ENCODE data around the gene LRRC10B.

LRRC10B gene

DNA sequence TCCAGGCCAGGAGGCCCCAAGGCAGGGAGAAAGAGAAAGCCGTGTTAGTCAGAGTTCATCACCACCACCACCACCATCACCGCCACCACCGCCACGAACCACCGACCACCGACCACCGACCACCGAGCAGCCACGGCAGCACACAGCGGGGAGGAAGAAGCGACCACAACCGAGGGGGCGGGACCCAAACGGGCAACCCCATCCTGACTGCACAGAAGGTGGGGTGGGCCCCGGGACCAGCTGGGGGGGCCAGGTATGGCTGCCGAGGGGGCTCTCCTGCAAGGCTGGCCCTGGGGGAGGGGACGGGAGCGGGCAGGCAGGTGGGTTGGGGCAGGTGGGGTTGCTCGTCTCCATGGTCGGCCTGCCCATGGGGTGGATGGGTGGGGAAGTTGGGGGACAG lies 38.1 kb downstream of the LRRC10B start:
- DNase-seq (ENCODE audit: low read depth): no peak

DNA sequence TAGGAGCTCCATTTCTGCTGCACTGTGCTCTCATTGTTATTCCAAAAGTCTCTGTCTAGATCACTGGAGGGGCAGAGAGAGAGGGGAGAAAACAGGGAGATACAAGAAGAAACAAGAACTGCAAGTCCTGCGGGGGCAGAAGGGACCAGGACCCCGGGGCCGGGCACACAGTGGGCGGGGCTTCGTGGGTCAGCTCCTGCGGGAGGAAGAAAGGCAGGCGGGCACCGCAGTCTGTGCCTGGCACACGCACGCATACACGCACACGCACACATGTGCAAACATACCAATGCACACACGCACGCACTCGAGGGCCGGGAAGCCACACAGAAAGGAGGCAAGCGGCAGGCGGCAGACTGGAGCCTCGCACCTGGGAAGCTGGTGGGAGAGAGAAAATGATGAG lies 38.7 kb downstream of the LRRC10B start:
- DNase-seq (ENCODE audit: low read depth): no peak

DNA sequence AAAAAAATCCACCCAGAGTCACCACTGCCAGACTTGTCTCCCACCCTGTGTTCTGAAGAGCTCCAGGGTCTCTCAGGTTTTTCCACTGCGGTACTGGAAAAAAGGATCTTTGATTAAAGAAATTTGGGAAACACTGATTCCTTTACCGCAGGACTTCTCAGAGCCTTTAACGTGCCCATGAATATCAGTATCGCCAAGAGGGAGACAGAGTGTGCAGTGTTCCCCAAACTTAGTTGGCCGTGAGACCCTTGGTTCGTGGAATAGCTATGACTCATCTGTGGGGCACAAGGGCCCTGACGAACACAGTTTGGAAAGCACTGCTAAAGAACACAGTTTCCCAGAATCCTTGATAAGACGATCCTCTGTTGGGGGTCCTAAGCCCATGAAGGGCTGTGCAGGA lies 40.6 kb downstream of the LRRC10B start:
- no peak for DNase-seq (ENCODE audit: low read depth)

DNA sequence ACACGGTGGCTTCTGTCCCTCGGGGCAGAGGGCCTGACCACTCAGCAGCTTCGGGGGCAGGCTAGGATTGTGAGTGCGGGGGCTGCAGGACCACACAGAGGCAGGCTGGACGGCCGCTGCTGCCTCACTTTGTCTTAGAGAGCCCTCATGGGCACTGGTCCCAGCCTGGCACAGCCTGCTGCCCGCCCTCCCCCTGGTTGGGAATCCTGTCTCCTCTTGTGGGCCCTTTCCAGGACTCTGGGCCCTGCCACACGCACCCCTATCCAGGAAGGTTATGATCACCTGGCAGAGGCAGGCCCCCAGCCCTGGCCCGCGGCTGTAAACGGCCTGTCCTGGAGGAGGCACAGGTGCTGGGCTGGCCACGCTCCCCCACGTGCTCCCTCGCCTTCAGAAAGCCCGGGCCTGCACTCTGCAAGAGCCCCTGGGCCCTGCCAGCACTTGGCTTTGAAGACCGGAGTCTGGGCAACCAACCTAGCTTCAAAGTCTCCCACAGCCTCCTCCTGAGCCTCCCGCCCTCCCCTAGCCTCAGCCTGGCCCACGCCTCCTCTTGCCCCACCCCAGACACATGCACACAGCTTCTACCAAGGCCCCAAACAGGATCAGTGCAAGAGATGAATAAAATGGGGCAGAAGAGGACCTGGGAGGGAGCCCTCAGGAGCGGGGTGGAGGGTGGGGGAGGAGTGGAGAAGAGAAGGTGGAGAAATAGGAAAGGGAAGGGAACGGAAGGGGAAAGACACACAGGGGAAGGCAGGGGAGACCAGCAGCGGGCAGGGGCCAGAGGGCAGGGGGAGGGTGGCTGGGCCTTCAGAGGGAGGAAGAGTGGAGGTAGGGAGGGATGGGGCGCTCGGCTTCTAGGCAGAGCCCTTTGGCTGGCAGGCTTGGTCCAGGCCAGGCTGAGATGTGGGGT lies 41.4 kb downstream of the LRRC10B start:
- DNase-seq (ENCODE audit: low read depth): no peak

DNA sequence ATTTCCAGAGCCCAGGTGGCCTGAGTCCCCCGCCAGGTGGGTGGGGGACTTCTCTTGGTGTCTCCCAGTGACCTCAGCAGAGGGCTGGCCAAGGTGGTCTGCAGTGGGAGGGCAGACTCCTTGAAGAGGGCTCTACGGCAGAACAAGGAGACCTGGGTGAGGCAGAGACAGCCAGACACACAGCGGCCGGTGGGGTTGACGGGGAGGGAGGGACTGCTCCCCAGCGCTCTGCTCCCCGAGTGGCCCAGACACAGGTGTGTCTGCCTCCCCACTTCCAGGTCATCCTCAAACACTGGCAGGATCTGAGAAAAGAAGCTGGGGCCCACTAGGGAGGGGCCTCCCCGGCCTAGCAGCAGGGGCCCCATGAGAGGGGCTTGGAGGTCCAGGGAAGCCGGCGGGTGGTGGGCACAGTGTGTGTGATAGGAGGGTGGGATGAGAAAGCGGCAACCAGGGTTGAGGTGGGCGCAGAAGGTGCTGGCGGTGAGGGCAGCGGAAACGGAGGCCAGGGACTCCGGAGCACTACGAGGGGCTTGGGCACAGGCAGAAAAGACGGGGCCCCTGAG lies 42.2 kb downstream of the LRRC10B start:
- DNase-seq (ENCODE audit: low read depth): no peak

DNA sequence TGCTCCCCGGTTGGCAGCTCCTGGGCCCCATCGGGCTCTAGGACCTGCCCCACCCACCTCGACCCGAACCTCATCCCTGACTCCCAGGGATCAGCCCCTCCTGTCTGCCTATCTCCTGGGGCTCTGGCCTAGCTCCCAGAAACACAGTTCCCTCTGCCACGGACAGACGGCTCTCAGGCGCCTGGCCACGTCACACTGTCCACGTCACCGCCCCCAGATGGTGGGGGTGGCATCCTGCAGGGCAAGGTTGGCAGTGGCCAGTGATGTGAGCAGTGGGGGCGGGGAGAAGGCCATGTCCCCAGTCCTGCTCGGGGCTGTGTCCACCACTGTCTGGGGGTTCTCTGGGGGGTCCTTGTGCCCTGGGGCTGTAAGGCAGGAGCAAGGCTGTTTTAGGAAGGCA lies 43.1 kb downstream of the LRRC10B start:
- DNase-seq (ENCODE audit: low read depth): no peak

DNA sequence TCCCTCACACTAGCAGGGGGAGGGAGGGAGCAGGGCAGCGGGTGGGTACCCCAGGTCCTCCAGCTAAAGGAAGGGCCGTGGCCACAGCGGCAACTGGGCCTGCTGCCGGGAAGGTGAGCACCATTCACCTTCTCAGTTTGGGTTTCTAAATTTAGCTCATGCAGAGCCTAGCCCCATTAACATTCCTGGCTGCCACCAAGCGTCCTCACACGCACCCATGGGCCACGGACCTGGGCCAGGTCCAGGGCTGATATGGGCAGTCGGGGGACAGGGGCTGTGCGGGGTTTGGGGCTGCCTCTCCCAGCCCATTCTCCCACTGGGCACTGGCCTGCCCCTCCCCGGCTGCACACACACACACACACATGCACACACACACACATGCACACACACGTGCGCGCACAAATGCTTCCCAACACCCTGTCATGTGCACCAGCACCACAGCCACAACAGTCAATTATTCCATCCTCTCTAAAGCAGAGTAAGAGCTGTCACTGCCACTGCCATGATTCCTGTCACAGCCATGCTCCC lies 43.6 kb downstream of the LRRC10B start:
- no peak for DNase-seq (ENCODE audit: low read depth)

DNA sequence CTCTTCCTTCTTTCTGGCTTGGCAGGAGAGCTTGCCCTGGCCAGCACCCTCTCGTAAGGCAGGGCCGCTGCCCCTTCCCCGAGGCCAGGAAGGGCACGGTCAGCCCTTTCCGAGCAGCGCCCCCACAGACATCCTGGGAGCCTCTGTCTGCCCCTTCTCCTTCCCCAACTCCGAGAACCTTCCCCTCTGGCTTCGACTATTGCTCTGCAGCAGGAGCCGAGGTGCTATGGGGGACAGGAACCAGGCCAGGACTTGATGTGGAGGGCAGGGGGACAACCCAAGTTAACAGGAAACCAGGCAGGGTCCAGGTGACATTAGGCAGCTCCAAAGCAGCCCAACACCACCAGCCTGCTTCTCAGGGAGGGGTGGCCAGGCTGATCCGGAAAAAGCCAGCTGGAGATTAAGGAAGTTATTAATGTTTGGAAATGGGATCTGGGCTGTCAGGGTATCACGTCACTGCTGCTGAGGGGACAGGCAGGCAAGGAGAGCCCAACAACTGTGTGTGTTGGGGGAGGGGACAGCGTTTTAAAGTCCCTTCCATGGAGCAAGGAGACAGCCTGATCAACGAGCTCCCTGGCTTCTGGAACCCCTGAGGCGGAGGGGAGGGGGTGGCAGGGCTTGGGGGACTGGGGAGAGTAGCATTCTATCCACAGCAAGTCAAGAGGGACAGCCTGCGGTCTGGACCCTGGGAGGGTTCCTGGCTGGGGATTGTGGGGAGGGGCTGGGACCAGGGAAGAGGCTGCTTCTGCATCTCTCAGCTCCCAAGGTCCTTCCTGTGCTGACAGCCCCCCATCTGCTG lies 45.0 kb downstream of the LRRC10B start:
- DNase-seq (ENCODE audit: low read depth): no peak

DNA sequence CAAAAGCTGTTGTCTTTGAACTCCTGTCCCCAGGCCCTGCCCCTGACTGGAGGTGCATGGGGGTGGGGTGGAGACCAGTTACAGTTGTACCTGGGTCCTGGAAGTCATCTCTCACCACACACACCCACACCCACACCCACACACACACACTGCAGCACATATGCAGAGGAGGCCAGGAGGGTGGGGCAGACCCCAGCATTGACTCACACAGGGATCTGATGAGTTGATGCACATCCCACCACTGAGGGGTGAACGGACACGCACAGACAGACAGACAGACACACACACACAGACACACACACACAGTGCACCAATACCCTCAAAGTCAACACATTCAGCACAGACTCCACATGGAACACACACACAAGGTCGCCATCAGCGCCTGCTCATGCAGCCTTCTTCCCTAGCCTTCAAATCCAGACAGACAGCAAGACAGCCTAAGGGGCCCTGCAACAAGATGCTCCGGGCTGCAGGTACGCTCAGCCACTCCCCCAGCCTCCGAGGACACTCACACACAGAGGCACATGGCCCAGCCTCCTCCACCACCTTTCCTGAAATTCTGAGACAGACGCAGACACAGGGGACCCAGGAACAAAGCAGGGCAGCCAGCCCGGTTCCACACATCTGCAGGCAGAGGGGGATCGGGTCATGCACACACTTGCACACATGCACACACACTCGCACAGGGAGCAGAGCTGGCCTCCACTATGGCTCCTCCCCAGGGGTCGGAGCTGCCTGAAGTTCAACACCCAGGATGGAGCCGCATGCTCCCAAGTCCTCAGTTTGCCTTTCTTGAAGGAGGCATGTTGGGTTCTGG lies 45.8 kb downstream of the LRRC10B start:
- no peak for DNase-seq (ENCODE audit: low read depth)

DNA sequence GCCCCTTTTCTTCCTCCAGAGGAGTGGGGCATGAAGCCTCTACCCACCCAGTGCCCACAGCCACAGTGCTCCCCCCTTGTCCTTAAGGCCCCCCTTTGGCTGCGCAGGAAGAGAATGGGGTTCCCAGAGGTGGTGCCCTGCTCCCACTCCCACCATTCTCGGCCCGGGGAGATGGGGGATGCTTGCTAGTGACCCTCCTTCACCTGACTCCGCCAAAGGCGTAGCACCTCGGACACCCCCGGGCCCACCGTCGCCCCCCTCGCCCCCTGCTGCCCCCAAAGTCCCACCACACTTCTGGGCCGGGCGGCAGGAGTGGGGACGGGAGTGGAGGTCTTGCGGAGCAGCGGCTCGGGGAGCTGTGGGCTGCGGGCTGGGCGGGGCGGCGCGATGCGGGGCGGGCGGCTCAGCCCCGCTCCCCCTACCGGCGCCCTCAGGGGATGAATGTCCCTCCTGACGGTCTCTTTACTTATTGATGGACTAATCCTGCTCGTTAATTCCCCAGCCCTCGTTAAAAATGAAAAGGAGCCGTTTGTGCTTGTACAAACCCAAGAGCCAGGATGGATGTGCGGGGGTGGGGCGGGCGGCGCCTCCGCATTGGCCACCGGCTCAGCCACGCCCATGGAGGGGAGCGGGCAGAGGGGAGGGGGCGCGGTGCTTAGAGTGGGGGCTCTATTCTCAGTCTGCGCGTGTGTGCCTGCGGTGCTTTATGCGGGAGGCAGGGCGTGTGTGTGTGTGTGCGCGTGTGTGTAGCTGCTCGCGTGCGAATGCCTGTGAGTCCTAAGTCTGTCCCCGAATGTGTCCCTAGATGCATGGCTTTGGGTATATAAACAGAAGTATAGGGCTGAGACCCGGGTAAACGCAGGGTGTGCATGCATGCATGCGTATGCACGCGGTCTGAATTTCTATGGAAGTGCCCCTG lies 46.8 kb downstream of the LRRC10B start:
- no peak for DNase-seq (ENCODE audit: low read depth)

DNA sequence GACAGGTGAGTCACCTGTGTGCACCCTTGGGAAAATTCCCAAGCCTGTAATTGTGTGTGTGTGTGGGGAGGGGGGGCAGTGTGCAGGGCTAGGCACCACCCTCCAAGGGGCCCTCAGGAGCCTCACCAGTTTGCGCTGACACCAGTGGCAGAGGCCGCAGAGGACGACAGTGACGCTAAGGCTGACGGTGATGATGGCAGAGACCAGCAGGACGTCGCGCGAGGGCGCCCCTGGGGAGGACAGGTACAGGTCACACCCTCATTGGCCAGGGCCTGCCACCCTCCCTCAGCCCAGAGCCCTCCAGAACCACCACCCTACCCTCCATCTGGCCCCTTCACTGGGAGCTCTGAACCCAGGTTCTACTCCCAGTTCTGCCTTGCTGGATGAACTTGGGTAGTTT lies 47.4 kb downstream of the LRRC10B start:
- no peak for DNase-seq (ENCODE audit: low read depth)

DNA sequence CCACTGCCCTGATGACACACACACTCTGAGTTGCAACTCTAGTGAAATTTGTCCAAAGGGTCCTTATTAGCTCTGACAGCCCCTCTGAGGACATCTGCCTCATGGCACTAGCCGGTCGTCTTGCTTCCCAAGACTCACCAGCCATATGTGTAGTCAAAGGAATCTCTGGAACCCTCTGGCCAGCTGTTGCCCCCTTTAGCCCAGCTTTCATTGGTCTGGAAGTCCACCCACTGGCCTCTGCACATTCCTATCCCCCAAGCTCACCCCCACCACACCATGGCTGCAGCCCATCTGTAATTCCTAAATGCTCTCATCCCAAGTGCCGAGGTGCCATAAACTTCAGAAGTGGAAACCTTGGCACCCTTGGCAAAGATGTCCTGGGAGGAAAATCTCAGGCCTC lies 48.1 kb downstream of the LRRC10B start:
- DNase-seq (ENCODE audit: low read depth): no peak

All from CMK (cell line).